Natural killer cell (primary cell): ENCODE data around the gene TRAPPC2. TPM values are rescaled to one million over a fixed set of nuclear protein-coding genes. Genes with fewer than 3 reads are reported as not detected.

Experiments used
- ATAC-seq, 3 donors: fragments of 150-1000 bp in 2 of 3; fragments of 200-7000 bp in 1 of 3; cut with Tn5 transposase; 1 replicate in 1 of 3; 2 replicates in 2 of 3; pipeline ENCODE4 v1.10.0; 2021; ENCODE audit warnings: mild to moderate bottlenecking in 2 of 3, moderate library complexity in 2 of 3
- DNase-seq, 2 donors: peaks; one replicate each; pipeline versions ENCODE4 v3.0.0 to v3.0.0-alpha.2; 2013 to 2021; ENCODE audit warnings: mixed read lengths in 1 of 2
- H3K27ac ChIP-seq: one replicate; pipeline ENCODE4 v1.5.1; 2013; ENCODE audit warnings: mild to moderate bottlenecking, low read length
- H3K27me3 ChIP-seq: one replicate; pipeline ENCODE4 v1.6.1; 2013; ENCODE audit warnings: low read length; ENCODE audit not compliant: control insufficient read depth, insufficient read depth
- H3K36me3 ChIP-seq: one replicate; pipeline ENCODE4 v1.6.1; 2013; ENCODE audit warnings: low read length; ENCODE audit not compliant: control insufficient read depth, insufficient read depth
- H3K4me1 ChIP-seq: one replicate; pipeline ENCODE4 v1.6.1; 2013; ENCODE audit warnings: low read length; ENCODE audit not compliant: control insufficient read depth, insufficient read depth
- H3K4me3 ChIP-seq: one replicate; pipeline ENCODE4 v1.5.1; 2013; ENCODE audit warnings: low read length
- H3K9me3 ChIP-seq: one replicate; pipeline ENCODE4 v1.6.1; 2013; ENCODE audit warnings: low read length; ENCODE audit not compliant: control insufficient read depth, insufficient read depth
- H3K27ac Mint-ChIP-seq, 2 donors: one replicate each; pipeline ENCODE4 v1.8.0; 2022; ENCODE audit warnings: mild to moderate bottlenecking in 2 of 2, mixed read lengths in 2 of 2, moderate library complexity in 1 of 2
- H3K27me3 Mint-ChIP-seq, 2 donors: one replicate each; pipeline ENCODE4 v1.8.0; 2022; ENCODE audit warnings: low read depth in 2 of 2, mixed read lengths in 2 of 2
- H3K36me3 Mint-ChIP-seq: one replicate; pipeline ENCODE4 v1.8.0; 2022; ENCODE audit warnings: mixed read lengths
- H3K4me1 Mint-ChIP-seq, 2 donors: one replicate each; pipeline ENCODE4 v1.8.0; 2022; ENCODE audit warnings: mixed read lengths in 2 of 2
- H3K4me3 Mint-ChIP-seq: one replicate; pipeline ENCODE4 v1.8.0; 2022; ENCODE audit warnings: mild to moderate bottlenecking, moderate library complexity, mixed read lengths
- H3K9me3 Mint-ChIP-seq, 2 donors: one replicate each; pipeline ENCODE4 v1.8.0; 2022; ENCODE audit warnings: mixed read lengths in 2 of 2
- CTCF ChIP-seq: fragments of 200-600 bp; IDR thresholded peaks from one replicate; pipeline ENCODE4 v1.8.0; 2022; ENCODE audit warnings: antibody characterized with exemption
- WGBS: methylation state at CpG from one replicate; pipeline ENCODE4 v1.1.7; 2013; ENCODE audit warnings: missing lambda C conversion rate; ENCODE audit not compliant: insufficient coverage; 5-methylcytosine and 5-hydroxymethylcytosine counted together
- intact Hi-C: fragments of 100-400 bp; cut with micrococcal nuclease; formaldehyde crosslinking; loops from one replicate; pipeline ENCODE4 v1.14.2; 2022
- total RNA-seq, 4 donors: library from RNA; stranded (reverse); fragments of 120-200 nt in 1 of 4; gene quantifications; one replicate each; pipeline versions ENCODE4 v1.2.3 to v1.2.4, GENCODE V29; 2013 to 2022

The TRAPPC2 gene
- total RNA-seq, 3 donors from 2014 or later (not counting 1 experiment from before 2014, with no cell fraction given): 24.2 to 63.3 (median 42.4) TPM

- no peak overlapping the region for H3K4me3 ChIP-seq
- DNase-seq (no peak), ATAC-seq (no peak)
- H3K4me1 Mint-ChIP-seq: peaks cover 64 to 71% of the 10 kb centered on the region in 2 donors
- peaks cover 3% of the 10 kb centered on the region for H3K36me3 ChIP-seq
- no peaks in the 10 kb centered on the region for H3K27me3 Mint-ChIP-seq
- peak overlapping the region; percentile 11 for H3K4me3 Mint-ChIP-seq
- H3K4me1 ChIP-seq: peaks cover 49% of the 10 kb centered on the region
- WGBS: 84% methylated on average over 4 of the region's 4 CpGs
- H3K9me3 ChIP-seq: no peaks in the 10 kb centered on the region
- H3K27ac Mint-ChIP-seq: peak overlapping the region in 1 of 2 donors; percentile 68
- H3K36me3 Mint-ChIP-seq: no peaks in the 10 kb centered on the region
- no peak overlapping the region for H3K27ac ChIP-seq
- no peak for TF ChIP-seq CTCF
- no peaks in the 10 kb centered on the region for H3K9me3 Mint-ChIP-seq
- H3K27me3 ChIP-seq: no peaks in the 10 kb centered on the region
- intact Hi-C loops: no loop called here
Observed at GRCh38 chrX:13700380-13700779, 34.0 kb downstream of the TRAPPC2 start.

GRCh38 chrX:13699183-13699826 is 35.1 kb downstream of the TRAPPC2 start:
- Mint-ChIP-seq H3K9me3 (no peaks in the 10 kb centered on the region), H3K4me3 (peak overlapping the region; percentile 6), H3K27me3 (no peaks in the 10 kb centered on the region), H3K36me3 (no peaks in the 10 kb centered on the region), H3K27ac (peak overlapping the region; percentile 71 to 88), H3K4me1 (peaks cover 71 to 73% of the 10 kb centered on the region in 2 donors)
- intact Hi-C loops: loop anchor here (10.0 kb wide), 2 partner anchors 615 to 745 kb away; no protein-coding TSS in a partner anchor
- peak overlapping the region; percentile 67 for H3K27ac ChIP-seq
- H3K4me1 ChIP-seq: peaks cover 57% of the 10 kb centered on the region
- no peak for TF ChIP-seq CTCF
- WGBS: 68% methylated on average over 4 of the region's 7 CpGs
- peaks cover 3% of the 10 kb centered on the region for H3K36me3 ChIP-seq
- no peaks in the 10 kb centered on the region for H3K9me3 ChIP-seq
- DNase-seq (peak in 1 of 2 donors; percentile 18), ATAC-seq (peak; percentile 59 to 75 (median 71))
- H3K27me3 ChIP-seq: no peaks in the 10 kb centered on the region
- no peak overlapping the region for H3K4me3 ChIP-seq

- H3K4me1 Mint-ChIP-seq: peaks cover 68 to 70% of the 10 kb centered on the region in 2 donors
- Histone ChIP-seq H3K4me3 (no peak overlapping the region), H3K4me1 (peaks cover 58% of the 10 kb centered on the region)
Observed at GRCh38 chrX:13698432-13698831, 36.0 kb downstream of the TRAPPC2 start.

More at GRCh38 chrX:13698432-13698831, 36.0 kb downstream of the TRAPPC2 start:
- no peaks in the 10 kb centered on the region for H3K36me3 Mint-ChIP-seq
- WGBS: no CpG with 5 or more reads among the region's 1 CpG
- ATAC-seq (no peak), DNase-seq (no peak)
- Histone ChIP-seq H3K9me3 (no peaks in the 10 kb centered on the region), H3K36me3 (no peaks in the 10 kb centered on the region), H3K27ac (peak overlapping the region; percentile 67), H3K27me3 (no peaks in the 10 kb centered on the region)
- H3K4me3 Mint-ChIP-seq: peak overlapping the region; percentile 42
- H3K27ac Mint-ChIP-seq: peak overlapping the region; percentile 71 to 88
- no peaks in the 10 kb centered on the region for H3K27me3 Mint-ChIP-seq
- H3K9me3 Mint-ChIP-seq: no peaks in the 10 kb centered on the region
- intact Hi-C loops: loop anchor here (10.0 kb wide), 2 partner anchors 614 to 744 kb away; no protein-coding TSS in a partner anchor
- no peak for TF ChIP-seq CTCF
